GM12872 (cell line): ENCODE data around the gene PHKG2.

ENCODE experiments used
- TF ChIP-seq, protein P1 (sequence below): IDR thresholded peaks from 3 replicates; pipeline ENCODE4 v1.5.1; 2011; ENCODE audit warnings: low read depth, mild to moderate bottlenecking, low read length, moderate library complexity; ENCODE audit not compliant: insufficient read depth

The PHKG2 gene

DNA sequence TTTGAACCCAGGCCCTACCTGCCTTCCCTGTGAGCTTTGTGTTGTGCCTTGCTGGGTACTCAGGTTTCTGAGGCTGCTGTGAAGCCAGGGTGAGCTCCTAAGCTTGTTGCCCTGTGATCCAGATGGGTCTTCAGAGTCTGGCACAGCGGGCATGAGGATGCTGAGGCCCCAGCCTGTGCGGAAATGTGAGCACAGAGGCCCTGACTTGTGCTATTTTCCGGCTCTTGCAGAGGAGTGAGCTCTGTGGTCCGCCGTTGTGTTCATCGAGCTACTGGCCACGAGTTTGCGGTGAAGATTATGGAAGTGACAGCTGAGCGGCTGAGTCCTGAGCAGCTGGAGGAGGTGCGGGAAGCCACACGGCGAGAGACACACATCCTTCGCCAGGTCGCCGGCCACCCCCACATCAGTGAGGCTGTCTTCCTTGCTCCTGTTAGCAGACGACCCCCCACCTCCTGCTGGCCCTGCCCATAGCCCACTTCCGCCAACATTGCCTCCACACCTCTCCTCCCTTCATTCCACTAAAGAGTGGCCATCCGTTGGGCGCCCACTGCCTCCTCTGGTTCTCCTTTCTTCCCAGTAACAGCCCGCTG lies 2.7 kb downstream of the PHKG2 start:
- TF ChIP-seq, protein P1, sequence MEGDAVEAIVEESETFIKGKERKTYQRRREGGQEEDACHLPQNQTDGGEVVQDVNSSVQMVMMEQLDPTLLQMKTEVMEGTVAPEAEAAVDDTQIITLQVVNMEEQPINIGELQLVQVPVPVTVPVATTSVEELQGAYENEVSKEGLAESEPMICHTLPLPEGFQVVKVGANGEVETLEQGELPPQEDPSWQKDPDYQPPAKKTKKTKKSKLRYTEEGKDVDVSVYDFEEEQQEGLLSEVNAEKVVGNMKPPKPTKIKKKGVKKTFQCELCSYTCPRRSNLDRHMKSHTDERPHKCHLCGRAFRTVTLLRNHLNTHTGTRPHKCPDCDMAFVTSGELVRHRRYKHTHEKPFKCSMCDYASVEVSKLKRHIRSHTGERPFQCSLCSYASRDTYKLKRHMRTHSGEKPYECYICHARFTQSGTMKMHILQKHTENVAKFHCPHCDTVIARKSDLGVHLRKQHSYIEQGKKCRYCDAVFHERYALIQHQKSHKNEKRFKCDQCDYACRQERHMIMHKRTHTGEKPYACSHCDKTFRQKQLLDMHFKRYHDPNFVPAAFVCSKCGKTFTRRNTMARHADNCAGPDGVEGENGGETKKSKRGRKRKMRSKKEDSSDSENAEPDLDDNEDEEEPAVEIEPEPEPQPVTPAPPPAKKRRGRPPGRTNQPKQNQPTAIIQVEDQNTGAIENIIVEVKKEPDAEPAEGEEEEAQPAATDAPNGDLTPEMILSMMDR = no peak

DNA sequence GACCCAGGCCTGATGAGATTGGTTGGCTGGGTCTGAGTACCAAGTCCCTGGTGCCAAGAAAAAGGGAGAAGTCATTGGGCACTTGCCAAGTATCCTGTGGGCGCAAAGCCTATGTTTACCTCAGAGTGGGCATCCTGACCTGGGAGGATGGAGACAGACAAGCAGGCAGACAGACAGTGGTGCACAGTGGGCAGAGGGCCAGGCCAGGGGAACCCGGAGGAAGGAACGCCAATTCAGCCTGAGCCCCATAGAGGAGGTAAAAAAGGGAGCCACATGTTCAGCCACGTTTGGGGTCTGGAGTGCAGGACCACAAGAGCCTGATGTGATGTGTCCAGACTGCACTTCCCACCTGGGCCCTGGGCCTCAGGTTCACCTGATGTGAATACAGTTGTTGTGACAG lies 5.4 kb downstream of the PHKG2 start:
- TF ChIP-seq, protein P1 = no peak

DNA sequence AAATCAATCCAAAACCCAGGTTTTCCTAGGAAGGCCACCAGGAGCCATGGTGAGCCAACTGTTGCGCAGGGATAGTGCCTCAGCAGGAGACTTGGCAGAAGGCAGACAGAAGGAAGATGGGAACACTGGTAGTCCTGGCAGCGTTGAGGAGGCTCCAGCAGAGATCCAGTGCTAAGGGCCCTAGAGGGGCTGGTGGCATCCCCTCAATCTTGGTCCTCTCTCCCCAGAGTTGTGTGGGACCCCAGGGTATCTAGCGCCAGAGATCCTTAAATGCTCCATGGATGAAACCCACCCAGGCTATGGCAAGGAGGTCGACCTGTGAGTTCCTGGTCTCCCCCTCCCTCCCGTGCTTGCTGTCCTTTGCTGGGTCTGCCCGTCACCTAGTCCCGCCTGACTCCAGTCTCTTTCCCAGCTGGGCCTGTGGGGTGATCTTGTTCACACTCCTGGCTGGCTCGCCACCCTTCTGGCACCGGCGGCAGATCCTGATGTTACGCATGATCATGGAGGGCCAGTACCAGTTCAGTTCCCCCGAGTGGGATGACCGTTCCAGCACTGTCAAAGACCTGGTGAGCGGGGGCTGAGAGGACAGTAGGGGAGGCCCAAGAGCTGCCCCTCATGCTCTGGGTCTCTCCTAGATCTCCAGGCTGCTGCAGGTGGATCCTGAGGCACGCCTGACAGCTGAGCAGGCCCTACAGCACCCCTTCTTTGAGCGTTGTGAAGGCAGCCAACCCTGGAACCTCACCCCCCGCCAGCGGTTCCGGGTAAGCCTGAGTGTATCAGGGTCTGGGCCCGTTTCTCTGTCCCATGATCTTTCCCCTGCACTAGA lies 7.9 kb downstream of the PHKG2 start:
- TF ChIP-seq, protein P1 = no peak

DNA sequence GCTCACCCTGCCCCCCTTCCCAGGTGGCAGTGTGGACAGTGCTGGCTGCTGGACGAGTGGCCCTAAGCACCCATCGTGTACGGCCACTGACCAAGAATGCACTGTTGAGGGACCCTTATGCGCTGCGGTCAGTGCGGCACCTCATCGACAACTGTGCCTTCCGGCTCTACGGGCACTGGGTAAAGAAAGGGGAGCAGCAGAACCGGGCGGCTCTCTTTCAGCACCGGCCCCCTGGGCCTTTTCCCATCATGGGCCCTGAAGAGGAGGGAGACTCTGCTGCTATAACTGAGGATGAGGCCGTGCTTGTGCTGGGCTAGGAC lies 8.5 kb downstream of the PHKG2 start:
- TF ChIP-seq, protein P1 = no peak

DNA sequence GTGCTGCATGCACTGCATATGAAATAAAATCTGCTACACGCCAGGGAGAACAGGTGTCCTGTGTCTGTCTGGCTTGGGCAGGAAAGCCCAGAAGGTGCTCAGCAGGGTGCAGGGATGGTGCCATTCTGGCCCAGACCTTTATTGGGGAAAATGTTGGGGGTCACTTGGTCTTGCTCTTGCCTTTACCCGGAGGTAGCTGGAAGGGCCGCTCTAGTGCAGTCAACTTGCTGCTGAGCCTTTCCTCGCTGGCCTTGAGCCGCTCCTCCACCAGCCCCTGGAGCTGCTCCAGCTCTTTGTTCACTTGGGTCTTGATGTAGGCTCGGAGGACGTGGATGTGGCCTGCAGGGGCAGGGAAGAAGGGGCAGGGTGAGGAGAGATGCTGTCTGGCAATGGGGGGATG lies 9.1 kb downstream of the PHKG2 start:
- TF ChIP-seq, protein P1 = no peak

DNA sequence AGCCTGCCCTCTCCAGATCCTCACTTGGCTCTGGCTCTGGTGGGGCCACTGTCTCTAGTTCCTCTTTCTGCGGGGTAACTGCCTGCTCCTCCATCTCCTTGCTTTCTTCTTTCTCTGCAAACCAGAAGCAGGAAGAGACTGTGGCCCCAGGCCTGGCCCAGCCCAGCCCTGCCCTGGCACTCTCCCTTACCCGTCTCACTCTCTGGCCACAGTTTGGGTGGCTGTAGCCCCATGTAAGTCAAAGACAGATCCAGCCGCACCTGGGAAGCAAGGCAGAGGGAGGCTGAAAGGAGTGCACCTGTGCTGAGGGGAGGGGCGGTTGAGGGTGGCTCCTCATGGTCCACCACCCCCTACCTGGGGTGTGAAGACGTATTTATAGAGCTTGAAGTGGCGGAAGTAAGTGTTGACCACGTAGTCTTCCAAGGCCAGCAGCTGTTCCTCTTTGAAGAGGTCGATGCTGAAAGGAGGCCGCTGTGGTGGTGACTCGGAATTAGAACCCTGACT lies 10.8 kb downstream of the PHKG2 start:
- TF ChIP-seq, protein P1 = no peak

DNA sequence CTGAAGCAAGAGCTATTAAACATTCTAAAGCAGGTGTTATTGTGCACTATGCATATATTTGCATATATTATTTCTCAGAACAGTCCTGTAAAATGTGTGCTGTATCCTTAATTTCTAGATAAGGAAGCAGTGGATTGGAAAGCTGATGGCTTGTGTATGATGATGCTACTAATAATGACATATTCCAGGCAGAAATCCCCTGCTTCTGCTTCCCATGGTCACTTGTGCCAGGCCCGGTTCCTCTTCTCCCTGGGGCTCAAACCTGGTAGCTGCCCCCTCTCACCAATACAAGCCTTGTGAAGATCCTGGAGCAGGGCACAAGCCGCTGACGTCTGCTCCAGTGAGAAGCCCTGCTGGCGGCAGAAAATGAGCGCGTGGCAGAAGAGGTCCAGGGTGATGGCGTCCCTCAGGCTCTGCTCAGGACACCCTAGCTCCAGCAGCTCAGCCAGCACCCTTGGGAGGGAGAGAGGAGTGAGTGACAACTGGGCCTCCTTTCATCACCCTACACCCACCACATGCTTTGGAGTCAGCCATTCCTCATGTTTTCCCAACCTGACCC lies 11.9 kb downstream of the PHKG2 start:
- TF ChIP-seq, protein P1 = no peak
